IPS DF 6.9 (cell line): ENCODE measurements around the gene NNT.

ENCODE experiments used
- DNase-seq: peaks from one replicate; pipeline ENCODE4 v3.0.0-alpha.2; 2013; ENCODE audit warnings: low read depth, low spot score
- H3K27ac ChIP-seq: one replicate; pipeline ENCODE4 v1.5.1; 2013; ENCODE audit warnings: low read length, control low read depth
- H3K27me3 ChIP-seq: 2 replicates; pipeline ENCODE4 v1.6.1; 2013; ENCODE audit warnings: mild to moderate bottlenecking, low read length; ENCODE audit not compliant: control insufficient read depth, insufficient read depth
- H3K36me3 ChIP-seq: 2 replicates; pipeline ENCODE4 v1.6.1; 2013; ENCODE audit warnings: low read length; ENCODE audit not compliant: control insufficient read depth, insufficient read depth
- H3K4me1 ChIP-seq: 2 replicates; pipeline ENCODE4 v1.6.1; 2013; ENCODE audit warnings: low read length; ENCODE audit not compliant: control insufficient read depth, insufficient read depth
- H3K4me3 ChIP-seq: 2 replicates; pipeline ENCODE4 v1.5.1; 2013; ENCODE audit warnings: mild to moderate bottlenecking, low read length
- H3K9me3 ChIP-seq: 2 replicates; pipeline ENCODE4 v1.6.1; 2013; ENCODE audit warnings: low read length, inconsistent platforms; ENCODE audit not compliant: control insufficient read depth, insufficient read depth
- WGBS: extraction: QIAGEN DNeasy Blood & Tissue Kit; methylation state at CpG from one replicate; pipeline ENCODE4 v1.1.7; 2013; ENCODE audit warnings: mixed read lengths, missing lambda C conversion rate; ENCODE audit not compliant: insufficient read length, insufficient coverage; 5-methylcytosine and 5-hydroxymethylcytosine counted together

The NNT gene

GRCh38 chr5:43750809-43751208 is 147.8 kb downstream of the NNT start:
- H3K27me3 ChIP-seq = no peaks in the 10 kb centered on the region
- H3K4me3 ChIP-seq = no peak overlapping the region
- no peak overlapping the region for H3K27ac ChIP-seq
- no peaks in the 10 kb centered on the region for H3K4me1 ChIP-seq
- H3K9me3 ChIP-seq = no peaks in the 10 kb centered on the region; the same call in 1 of the 2 replicates
- no CpG with 5 or more reads among the region's 2 CpGs for WGBS
- DNase-seq = no peak
- no peaks in the 10 kb centered on the region for H3K36me3 ChIP-seq

GRCh38 chr5:43753069-43753468 is 150.1 kb downstream of the NNT start:
- no CpG with 5 or more reads among the region's 2 CpGs for WGBS

More at GRCh38 chr5:43753069-43753468, 150.1 kb downstream of the NNT start:
- H3K36me3 ChIP-seq = no peaks in the 10 kb centered on the region
- no peak overlapping the region for H3K4me3 ChIP-seq
- no peaks in the 10 kb centered on the region for H3K27me3 ChIP-seq
- DNase-seq = no peak
- H3K27ac ChIP-seq = no peak overlapping the region
- H3K4me1 ChIP-seq = no peaks in the 10 kb centered on the region
- H3K9me3 ChIP-seq = no peaks in the 10 kb centered on the region; the same call in 1 of the 2 replicates
